Measurements from ENCODE around the gene DEFB125. TPM values are rescaled to one million over a fixed set of nuclear protein-coding genes. Genes with fewer than 3 reads are reported as not detected.
"Not testable (repeated sequence)": the region's sequence is repeated elsewhere in the genome, so short reads cannot be mapped to it uniquely, and the experiment has no call there.

Gene DEFB125
- total RNA-seq, 4 donors from 2014 or later: not detected

DNA sequence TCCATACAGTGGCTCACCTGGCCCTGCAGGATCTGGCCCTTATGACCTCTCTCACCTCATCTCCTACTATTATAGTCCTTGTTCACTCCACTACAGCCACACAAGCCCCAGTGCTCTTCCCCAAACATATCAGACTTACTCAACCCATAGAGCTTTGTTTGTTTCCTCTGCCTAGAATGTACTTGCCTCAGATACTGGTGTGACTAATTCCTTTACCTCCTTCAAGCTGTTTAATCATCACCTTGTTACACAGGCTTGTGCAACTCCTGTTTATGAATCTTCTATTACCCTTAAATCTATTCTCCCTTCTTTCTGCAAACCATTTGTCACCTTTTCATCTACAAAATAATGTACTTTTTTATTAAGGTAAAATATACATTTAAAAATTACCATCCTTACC, 3.2 kb downstream of the DEFB125 start:
- intact Hi-C loops (cut with DNase I; ENCODE audit: low total_unique reads): no loop called here
- Histone ChIP-seq H3K9me3 (no peaks in the 10 kb centered on the region), H3K4me1 (no peaks in the 10 kb centered on the region), H3K27ac (no peak overlapping the region), H3K36me3 (no peaks in the 10 kb centered on the region), H3K27me3 (no peaks in the 10 kb centered on the region), H3K4me3 (no peak overlapping the region)
- no peak for DNase-seq
- no peak for TF ChIP-seq POLR2A (IDR thresholded peaks at IDR 0.05)
- TF ChIP-seq, protein P1, sequence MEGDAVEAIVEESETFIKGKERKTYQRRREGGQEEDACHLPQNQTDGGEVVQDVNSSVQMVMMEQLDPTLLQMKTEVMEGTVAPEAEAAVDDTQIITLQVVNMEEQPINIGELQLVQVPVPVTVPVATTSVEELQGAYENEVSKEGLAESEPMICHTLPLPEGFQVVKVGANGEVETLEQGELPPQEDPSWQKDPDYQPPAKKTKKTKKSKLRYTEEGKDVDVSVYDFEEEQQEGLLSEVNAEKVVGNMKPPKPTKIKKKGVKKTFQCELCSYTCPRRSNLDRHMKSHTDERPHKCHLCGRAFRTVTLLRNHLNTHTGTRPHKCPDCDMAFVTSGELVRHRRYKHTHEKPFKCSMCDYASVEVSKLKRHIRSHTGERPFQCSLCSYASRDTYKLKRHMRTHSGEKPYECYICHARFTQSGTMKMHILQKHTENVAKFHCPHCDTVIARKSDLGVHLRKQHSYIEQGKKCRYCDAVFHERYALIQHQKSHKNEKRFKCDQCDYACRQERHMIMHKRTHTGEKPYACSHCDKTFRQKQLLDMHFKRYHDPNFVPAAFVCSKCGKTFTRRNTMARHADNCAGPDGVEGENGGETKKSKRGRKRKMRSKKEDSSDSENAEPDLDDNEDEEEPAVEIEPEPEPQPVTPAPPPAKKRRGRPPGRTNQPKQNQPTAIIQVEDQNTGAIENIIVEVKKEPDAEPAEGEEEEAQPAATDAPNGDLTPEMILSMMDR (IDR thresholded peaks at IDR 0.05): no peak

- TF ChIP-seq POLR2A (IDR thresholded peaks at IDR 0.05): no peak
- TF ChIP-seq, protein P1 (IDR thresholded peaks at IDR 0.05): no peak
- intact Hi-C loops (cut with DNase I; ENCODE audit: low total_unique reads): no loop called here
- H3K27me3 ChIP-seq: no peaks in the 10 kb centered on the region
- no peak overlapping the region for H3K27ac ChIP-seq
- no peaks in the 10 kb centered on the region for H3K4me1 ChIP-seq
- no peak for DNase-seq
- H3K4me3 ChIP-seq: no peak overlapping the region
- no peaks in the 10 kb centered on the region for H3K9me3 ChIP-seq
- no peaks in the 10 kb centered on the region for H3K36me3 ChIP-seq
These were observed 6.2 kb downstream of the DEFB125 start for GRCh38 chr20:93641-94040.

GRCh38 chr20:95215-95614, 7.7 kb downstream of the DEFB125 start:
- TF ChIP-seq POLR2A (IDR thresholded peaks at IDR 0.05): no peak
- TF ChIP-seq, protein P1 (IDR thresholded peaks at IDR 0.05): no peak
- no peak overlapping the region for H3K27ac ChIP-seq
- H3K36me3 ChIP-seq: no peaks in the 10 kb centered on the region
- no peaks in the 10 kb centered on the region for H3K9me3 ChIP-seq
- H3K4me3 ChIP-seq: no peak overlapping the region
- H3K27me3 ChIP-seq: no peaks in the 10 kb centered on the region
- no peaks in the 10 kb centered on the region for H3K4me1 ChIP-seq
- DNase-seq: no peak
- intact Hi-C loops (cut with DNase I; ENCODE audit: low total_unique reads): no loop called here

- intact Hi-C loops (cut with DNase I; ENCODE audit: low total_unique reads); H3K27me3 ChIP-seq; H3K4me1 ChIP-seq; H3K27ac ChIP-seq; DNase-seq; H3K4me3 ChIP-seq; H3K9me3 ChIP-seq; H3K36me3 ChIP-seq: not testable (repeated sequence)
These were observed 10.2 kb downstream of the DEFB125 start for GRCh38 chr20:97691-98090.

DNA sequence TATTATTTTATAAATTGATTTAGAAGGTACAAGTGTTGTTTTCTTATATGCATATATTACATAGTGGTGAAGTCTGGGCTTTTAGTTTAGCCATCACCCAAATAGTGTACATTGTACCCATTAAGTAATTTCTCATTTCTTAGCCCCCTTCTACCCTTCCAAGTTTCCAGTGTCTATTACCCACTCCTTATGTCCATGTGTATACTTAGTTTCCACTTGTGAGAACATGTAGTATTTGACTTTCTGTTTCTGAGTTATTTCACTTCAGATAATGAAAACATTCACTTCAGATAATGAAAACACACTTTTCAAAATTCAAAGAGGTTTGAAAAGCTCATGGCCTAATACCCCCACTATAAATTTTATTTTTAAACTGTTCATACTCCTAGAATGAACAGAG, 14.5 kb downstream of the DEFB125 start:
- Histone ChIP-seq H3K4me3 (no peak overlapping the region), H3K27me3 (no peaks in the 10 kb centered on the region), H3K36me3 (no peaks in the 10 kb centered on the region), H3K9me3 (no peaks in the 10 kb centered on the region), H3K4me1 (no peaks in the 10 kb centered on the region), H3K27ac (no peak overlapping the region)
- intact Hi-C loops (cut with DNase I; ENCODE audit: low total_unique reads): no loop called here
- DNase-seq: no peak
- TF ChIP-seq POLR2A (IDR thresholded peaks at IDR 0.05): no peak
- TF ChIP-seq, protein P1 (IDR thresholded peaks at IDR 0.05): no peak

DNA sequence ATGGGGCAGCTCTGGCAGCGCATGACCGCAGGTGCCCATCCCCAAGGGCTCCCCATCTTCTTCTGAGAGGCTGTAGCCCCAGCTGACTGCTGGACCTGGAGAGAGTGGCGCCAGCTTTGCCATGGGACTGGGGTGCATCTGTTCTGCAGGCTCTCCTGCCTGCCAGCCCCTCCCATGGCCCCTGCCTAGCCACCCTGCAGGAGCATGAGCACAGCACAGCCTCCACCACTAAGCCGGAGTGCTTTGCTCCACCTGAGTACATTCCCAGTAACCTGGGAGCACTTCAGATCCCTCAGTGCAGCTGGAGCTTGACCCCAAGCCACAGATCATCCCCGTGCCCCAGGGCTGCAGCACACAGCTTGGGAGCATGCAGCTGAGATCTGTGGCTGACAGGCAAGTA, 16.0 kb downstream of the DEFB125 start:
- intact Hi-C loops (cut with DNase I; ENCODE audit: low total_unique reads): no loop called here
- no peaks in the 10 kb centered on the region for H3K4me1 ChIP-seq
- no peak overlapping the region for H3K27ac ChIP-seq

More for the DNA sequence above, 16.0 kb downstream of the DEFB125 start:
- Histone ChIP-seq H3K9me3 (no peaks in the 10 kb centered on the region), H3K4me3 (no peak overlapping the region), H3K27me3 (no peaks in the 10 kb centered on the region), H3K36me3 (no peaks in the 10 kb centered on the region)
- TF ChIP-seq, protein P1 (IDR thresholded peaks at IDR 0.05): no peak
- no peak for TF ChIP-seq POLR2A (IDR thresholded peaks at IDR 0.05)
- no peak for DNase-seq
